HG02970 (cell line): ENCODE measurements around the gene RABAC1.
"Not testable (repeated sequence)": the region's sequence is repeated elsewhere in the genome, so short reads cannot be mapped to it uniquely, and the experiment has no call there.

Source experiments
- ATAC-seq: cut with Tn5 transposase; IDR thresholded peaks from one replicate; pipeline ENCODE4 v1.9.1; 2021; ENCODE audit warnings: mild to moderate bottlenecking, moderate library complexity, moderate number of reproducible peaks; ENCODE audit not compliant: unreplicated experiment, low FRiP score

Gene RABAC1

DNA sequence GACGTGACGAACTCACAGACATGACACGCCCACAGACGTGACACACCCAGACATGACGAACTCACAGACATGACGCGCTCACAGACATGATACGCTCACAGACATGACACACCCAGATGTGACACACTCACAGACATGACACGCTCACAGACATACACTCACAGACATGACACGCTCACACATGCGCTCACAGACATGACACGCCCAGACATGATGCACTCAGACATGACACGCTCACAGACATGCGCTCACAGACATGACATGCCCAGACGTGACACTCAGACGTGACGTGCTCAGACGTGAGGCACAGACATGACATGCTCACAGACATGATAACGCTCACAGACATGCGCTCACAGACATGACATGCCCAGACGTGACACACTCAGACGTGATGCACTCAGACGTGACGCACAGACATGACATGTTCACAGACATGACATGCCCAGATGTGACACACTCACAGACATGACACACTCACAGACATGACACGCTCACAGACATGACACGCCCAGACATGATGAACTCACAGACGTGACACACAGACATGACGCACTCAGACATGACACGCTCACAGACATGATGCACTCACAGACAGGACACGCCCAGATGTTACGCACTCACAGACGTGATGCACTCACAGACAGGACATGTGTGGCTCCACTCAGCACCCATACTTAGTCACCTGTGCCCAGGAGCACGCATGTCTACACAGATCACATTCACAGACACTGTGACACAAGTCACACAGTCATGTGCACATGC, 39.0 kb downstream of the RABAC1 start:
- no peak for ATAC-seq

DNA sequence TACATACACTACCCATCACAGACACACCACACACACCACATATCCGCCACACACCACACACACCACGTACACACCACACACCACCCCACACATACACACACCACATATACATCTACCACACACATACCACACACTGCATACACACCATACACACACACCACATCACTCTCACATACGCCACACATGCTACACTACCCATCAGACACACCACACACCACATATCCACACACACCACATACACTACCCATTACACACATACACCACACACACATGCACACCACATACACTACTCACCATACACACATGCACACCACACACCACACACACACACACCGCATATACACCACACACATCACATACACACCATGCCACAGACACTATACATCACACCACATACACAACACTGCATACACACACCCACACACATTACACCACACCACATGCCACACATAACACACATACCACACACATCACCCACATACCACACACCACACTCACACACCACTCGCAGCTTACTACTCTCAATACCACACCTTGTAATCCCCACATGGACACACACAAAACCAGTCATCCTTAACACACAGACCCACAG, 40.4 kb downstream of the RABAC1 start:
- no peak for ATAC-seq

DNA sequence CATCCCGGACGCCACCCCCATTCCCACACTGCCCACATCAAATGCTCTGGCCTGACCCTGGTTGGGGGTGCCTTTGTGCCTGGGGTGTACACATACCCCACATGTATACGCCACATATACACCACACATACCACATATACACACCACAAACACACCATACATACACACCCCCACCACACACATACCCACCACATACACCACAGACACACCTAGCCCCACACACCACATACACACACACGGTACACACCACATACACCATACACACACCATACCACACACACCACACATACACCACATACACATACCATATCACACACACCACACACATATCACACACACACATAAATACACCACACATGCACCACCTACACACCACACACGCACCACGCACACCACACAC, 41.0 kb downstream of the RABAC1 start:
- ATAC-seq, result no peak

DNA sequence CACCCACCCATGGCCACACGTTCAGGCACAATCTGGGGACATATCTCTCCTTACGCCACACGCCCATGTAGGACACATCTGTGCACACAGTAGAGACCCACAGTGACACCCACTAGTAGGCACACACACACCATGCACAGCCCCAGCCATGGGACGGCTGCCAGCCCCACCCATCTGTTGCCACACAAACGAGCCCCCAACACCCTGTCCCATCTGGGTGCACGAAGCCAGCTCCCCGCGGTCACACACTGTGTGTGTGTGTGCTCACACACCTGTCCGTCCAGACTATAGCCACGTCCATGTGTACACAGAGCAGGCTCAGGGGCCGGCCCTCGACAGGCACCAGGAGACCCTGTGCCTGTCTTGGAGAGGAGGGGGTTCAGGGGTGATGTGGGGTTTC, 41.4 kb downstream of the RABAC1 start:
- no peak for ATAC-seq

DNA sequence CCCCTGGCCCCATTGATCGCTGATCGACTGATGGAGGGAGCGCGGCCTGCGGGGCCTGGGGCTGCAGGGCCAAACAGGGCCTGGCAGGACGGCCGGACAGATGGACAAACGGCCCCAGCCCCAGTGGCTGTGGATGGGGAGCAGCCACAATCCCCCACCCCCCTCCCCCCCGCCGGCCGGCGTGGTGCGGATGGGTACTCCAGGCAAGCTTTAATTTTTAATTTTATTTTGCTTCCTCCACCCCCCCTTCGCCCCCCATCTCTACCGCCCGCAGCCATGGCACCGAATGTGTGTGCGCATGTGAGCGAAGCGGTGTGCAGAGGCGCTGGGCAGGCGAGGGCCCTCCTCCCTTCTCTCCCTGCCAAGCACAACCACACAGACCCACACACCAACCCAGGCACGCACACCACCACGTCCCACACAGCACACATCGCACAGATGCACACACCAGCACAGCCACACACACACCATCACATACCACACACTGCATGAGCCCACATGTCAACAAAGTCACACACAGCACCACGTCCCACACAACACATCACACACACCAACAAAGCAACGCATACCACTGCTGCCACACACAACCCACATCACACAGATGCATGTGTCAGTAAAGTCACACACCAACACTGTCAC, 43.2 kb downstream of the RABAC1 start:
- no peak for ATAC-seq

DNA sequence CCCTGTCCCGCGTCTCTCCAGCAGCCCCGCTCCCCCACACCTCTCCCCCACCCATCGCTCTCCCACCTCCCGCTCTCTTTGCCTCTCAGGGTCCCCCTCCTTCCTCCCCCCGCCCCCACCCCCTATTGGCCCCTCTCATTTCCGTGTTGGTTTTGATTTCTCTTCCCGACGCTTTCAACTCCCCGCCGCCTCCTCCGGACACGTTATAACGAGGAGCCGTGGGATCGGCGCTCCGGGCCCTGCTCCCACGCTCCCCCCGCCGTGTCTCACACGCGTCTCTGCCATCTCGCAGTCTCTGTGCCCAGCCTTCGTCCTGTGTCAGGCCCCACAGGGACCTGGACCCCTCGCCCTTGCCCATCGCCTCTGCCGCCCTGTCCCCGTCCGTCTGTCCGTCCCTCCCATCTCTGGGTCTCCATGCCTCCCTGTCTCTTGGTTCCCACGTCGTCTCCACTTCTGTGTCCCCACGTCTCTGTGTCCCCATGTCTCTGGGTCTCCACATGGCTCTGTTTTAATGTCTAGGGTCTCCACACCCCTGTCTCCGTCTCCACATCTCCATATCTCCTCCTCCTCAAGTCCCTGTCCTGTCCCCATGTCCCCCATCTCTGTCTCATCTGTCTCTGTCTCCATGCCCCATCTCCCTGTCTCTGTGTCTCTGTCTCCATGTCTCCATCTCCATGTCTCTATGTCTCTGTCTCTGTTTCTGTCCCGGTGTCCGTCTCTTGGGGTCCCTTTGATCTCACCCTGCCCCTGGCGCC, 43.9 kb downstream of the RABAC1 start:
- no peak for ATAC-seq

DNA sequence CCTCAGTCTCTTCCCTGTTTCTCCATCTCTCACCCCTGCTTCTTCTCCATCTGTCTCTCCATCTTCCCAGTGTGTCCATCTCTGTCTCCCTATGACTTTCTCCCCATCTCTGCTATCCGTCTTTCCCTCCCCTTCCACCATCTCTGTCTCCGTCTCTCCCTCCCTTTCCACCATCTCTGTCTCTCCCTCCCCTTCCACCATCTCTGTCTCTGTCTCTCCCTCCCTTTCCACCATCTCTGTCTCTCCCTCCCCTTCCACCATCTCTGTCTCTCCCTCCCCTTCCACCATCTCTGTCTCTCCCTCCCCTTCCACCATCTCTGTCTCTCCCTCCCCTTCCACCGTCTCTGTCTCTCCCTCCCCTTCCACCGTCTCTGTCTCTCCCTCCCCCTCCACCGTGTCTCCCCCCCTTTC, 44.7 kb downstream of the RABAC1 start:
- not testable (repeated sequence) for ATAC-seq

DNA sequence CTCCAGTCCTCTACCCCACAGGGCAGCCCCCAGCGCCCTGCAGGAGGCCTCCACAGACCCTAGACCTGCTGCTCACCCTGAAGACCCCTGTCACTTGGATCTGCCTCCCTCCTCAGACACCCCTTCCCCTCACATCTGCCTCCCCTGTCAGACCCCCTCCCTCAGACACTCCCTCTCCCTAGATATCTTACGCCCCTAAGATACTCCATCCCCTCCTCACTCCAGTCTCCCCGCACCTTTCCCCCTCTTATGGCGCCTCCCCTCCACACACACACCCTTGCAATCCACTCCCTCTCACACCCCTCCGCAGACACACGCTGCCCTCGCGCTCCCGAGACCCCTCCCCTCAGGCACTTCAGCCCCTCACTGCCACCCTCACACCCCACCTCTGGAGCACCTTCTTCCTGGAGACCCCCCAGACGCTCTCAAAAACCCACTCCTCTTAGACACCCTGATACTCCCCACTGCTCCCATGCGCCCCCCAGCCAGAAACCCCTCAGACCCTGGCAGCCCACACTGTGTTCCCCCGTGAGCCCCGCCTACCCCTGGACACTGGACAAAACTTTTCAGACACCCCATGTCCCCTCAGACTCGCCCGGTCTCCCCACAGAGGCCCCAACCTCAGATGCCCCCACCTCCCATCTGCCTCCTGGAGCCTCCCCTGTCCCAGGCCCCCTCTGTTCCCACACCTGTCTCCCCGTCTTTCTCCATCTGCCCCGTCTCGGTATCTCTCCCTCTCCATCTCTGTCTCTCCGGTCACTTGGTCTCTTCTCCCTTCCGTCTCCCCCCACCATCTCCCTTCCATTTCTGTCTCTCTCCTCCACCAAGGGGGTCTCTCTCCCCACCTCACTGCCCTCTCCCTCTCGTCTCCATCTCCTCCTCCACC, 45.3 kb downstream of the RABAC1 start:
- no peak for ATAC-seq

DNA sequence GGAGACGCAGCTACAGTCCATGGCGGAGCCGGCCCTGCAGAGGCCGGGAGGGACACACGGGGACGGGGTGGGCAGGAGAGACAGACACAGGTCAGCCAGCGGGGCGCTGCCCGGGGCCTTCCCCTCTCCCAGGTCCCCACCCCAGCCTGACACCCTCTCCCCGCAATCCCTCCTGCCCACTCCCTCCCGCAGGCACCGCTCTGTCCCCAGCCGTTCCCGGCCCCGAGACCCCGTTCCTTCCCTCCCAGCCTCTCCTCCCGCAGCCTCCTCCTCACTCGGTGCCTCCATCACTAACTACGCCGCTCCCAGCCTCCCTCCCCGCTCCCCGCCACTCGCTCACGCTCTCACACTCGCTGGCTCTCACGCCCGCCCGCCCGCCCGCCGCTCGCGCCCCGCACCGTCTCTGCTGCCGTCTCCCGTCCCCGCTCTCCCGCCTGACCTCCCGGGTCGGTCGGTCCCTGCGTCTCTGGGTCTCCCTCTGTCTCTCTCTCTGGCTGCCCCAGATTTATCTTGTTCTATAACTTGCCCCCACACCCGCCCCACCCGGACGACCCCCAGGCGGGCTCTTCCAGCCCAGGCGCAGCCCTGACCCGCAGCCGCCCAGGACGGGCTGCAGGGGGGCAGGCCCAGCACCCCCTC, 46.1 kb downstream of the RABAC1 start:
- no peak for ATAC-seq

DNA sequence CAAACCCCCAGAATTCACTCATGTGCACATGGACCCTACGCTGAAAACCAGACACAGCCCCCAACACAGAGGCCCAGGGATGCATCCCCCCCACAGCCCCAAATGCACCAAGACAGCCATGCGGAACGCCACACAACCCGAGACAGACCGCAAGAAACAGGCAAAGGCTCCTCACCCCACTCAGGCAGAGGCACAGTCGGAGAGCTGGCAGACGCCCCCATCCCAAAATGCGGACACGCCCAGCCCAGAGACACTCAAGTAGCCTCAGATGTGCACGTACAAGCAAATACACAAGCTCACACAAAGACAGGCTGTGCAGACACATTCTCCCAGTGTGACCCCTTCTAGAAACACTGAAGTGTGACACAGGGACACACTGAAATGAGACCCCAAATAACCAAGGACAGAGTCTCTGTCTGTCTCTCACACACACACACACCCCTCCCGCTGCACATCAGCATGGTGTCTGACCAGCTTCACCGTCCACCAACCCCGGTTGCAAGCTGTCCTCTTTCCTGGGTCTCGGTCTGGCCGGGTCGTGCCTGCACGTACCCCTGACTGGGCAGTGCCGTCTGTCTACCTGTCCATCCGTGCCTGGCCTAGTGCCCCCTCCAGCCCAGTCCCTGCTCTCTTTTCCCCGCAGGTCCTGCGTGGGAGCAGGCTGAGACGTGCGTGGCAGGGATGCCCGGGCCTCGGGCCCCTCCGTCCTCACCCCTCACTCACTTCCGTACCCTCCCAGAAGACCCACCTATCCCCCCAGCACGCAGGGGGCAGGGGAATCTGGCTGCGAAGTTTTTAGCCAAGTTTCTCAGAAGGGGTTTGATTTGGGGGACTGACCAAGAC, 47.0 kb downstream of the RABAC1 start:
- ATAC-seq, result no peak

DNA sequence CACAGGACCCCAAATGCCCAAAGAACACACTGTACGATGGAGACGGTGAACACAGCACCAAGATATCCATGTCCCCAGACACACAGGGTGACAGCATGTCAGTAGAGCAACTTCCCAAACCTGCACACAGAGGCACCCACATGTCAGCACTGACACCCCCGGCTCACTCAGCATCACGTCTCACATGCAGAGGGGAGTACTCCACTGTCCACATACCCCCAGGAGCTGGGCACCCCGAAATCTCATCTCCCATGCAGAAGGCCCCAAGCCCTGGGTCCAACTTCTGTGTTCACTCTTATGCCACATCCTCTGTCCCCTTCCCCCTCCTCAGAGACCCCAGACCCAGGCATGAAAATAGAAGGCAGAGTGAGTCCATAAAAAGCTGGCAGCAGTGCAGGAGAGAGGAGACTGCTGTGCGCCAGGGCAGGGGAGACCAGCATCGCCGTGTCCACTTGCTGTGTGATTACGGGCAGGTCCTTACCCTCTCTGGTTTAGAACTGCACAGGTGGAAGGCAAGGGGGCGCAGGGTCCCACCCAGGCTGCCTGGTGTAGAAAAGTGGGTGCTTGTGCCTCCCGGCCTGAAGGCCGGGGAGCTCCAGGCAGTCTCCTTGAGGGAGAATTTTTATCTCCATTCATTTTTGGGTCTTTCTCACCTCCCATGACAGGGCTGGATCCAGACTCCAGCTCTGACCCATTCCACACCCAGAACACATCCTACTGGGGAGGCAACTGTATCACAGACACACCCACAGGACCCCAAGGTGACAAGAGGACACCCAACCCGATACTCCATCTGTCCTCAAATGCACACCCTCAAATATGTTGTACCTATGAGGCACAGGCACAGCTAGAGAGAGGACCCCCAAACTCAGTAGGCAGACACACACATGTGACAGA, 47.9 kb downstream of the RABAC1 start:
- ATAC-seq, result no peak

DNA sequence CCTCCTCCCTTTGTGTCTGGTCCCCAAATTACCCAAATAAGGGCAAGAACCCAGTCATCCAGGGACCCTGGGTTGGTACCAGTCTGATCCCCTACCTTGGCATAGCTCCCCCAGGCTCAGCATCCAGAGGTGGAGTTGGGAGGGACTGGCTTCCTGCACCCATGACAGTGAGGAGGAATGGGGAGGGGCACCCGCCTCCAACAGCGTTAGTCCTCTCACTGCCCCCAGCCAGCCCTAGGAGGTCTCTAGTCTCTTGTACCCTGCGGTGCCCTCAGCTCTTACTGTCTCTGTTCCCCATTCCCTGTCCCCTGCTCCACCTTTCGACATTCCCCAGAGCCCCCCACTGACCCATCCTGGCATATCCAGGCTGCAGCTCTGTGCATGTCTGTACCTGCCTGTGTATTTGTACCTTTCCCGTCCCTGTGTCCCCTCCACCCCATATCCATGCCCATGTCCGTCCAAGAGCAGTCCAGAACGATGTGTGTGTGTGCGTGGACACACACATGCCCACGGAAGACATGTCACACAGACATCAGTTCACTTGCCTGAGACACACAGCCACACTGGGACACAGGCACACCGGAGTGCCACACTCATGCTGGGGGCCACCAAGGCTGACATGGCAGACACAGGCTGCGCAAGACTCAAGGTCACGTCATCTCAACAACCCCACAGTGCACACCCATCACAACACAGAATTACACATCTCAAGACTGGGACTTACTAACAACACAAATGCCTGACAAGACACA, 48.7 kb downstream of the RABAC1 start:
- no peak for ATAC-seq

DNA sequence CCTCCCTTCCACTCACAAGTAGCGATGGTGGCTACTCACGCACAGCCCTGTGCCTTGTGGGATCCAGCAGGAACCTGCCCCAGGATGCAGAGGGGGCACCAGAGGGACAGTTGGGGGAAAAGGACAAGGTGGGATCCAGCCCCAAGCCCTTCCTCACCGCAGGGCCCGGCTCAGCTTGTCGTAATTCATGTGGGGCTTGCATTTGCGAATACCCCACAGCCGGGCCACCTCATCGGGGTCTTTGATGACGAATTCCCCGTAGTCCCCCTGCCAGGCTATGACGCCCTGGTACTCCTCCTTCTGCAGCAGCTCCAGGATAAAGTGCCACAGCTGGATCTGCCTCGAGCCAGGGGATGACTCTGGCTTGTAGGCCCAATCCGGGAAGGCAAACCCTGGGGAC, 49.4 kb downstream of the RABAC1 start:
- ATAC-seq, result no peak

DNA sequence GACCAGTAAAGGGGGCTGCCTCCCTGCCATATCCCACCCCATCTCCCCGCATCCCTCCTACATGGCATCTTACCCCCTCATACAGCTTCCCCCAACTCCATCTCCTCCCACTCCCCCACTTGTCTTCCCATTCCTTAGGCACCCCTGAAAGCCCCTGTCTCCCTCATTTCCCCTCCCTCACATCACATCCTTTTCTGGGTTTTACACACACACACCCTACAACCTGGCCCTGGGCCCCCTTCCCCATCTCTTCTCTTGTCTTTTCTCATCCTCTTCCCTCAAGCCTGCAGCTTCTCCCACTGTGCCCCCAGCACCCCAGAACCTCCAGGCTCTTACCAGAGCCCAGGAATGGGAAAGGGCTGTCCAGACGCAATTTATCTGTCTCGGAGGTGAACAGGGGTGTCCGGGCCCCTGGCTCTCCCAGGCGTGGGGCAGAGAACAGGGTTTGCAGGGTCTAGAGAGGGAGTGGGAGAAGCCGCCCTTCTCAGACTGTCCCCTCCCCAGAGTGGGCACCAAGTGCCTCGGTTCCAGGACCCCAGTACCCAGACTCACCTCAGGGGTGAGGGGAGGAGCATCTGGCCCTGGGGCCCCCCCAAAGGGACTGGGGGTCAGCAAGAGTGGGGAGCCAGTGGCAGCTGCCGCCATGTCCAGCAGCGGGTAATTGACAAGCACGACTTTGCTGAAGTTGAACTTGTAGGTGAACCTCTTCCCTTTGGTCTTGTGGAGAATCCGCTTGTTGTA, 50.2 kb downstream of the RABAC1 start:
- ATAC-seq, result no peak

DNA sequence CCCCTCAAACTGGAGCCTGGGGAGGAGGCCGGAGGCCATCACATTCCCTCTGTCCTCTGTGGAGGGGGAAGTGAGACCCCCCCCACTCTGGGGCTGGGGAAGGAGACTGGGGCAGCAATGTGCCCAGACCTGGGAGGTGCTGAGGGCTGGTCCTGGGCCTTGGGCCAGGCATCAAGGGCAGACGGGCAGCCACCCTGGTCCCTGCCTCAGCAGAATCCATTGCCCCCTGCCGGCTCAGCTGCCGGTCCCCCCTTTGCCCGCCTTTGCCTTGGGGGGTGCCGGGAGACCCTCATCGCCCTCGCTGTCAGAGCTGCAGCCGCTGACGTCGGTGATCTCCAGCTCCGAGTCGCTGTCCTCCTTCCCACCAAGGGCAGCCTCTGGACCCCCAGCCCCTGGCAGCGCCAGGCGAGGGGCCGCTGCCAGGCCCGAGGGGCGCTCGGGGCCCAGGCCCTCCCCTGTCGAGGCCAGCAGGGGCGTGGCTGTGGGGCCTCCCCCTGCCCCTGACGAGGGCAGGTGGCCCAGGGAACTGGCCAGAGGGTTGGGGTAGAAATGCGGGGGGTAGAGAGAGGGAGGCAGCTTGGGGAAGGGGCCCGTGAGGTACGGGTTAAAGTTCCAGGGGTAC, 51.0 kb downstream of the RABAC1 start:
- no peak for ATAC-seq
